C4-2B (cell line): ENCODE data around the gene POU4F1.

Experiments used
- H3K27ac ChIP-seq: fragments of 450-650 bp; 2 replicates; pipeline ENCODE4 v1.5.1; 2017
- ZFX ChIP-seq: fragments of 450-650 bp; IDR thresholded peaks from 2 replicates; pipeline ENCODE4 v1.6.1; 2017
- TF ChIP-seq, protein P1 (sequence below): fragments of 450-650 bp; conservative IDR thresholded peaks from 2 replicates; pipeline ENCODE4 v1.5.1; 2017; ENCODE audit warnings: mild to moderate bottlenecking

The POU4F1 gene

DNA sequence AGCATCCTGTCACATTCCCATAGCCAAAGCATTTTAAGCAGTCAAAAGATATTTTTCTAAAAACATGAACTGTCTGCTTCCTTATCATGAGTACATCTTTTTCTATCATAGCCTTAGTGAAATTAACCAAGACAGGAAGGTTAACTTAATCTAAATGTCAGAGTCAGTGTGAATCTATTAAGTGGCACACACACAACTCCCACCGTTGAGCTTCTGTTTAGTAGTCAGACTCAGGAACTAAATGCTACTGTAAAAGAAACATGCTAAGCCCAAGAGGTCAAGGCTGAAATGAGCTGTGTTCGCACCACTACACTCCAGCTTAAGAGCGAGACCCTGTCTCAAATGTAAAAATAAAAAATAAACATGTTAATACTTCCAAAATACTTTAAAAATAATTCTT, 7.7 kb upstream of the POU4F1 start:
- TF ChIP-seq, protein P1, sequence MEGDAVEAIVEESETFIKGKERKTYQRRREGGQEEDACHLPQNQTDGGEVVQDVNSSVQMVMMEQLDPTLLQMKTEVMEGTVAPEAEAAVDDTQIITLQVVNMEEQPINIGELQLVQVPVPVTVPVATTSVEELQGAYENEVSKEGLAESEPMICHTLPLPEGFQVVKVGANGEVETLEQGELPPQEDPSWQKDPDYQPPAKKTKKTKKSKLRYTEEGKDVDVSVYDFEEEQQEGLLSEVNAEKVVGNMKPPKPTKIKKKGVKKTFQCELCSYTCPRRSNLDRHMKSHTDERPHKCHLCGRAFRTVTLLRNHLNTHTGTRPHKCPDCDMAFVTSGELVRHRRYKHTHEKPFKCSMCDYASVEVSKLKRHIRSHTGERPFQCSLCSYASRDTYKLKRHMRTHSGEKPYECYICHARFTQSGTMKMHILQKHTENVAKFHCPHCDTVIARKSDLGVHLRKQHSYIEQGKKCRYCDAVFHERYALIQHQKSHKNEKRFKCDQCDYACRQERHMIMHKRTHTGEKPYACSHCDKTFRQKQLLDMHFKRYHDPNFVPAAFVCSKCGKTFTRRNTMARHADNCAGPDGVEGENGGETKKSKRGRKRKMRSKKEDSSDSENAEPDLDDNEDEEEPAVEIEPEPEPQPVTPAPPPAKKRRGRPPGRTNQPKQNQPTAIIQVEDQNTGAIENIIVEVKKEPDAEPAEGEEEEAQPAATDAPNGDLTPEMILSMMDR: no peak
- no peak for TF ChIP-seq ZFX

DNA sequence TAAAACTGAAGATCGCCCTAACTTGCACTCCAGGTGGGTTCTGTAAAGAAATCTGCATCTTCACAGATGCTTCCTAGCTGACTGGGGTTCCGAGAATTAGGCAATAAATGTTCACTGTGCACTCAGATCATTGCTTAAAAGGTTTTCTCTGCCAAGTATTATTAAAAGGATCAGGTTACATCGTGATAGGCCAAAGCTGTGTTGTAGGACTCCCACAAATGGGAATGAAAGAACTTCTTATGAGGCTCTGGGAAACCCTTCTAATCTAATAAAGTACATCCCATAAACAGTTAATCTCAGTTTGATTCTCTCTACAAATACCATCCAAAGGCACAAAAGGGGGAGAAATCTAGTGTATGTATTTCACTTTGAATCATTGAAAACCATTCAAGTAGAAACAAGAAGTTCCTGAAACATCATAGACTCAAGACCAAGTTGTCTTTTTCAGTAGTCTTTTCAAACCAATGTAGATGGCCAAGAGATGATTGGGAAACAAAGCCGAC, 7.1 kb upstream of the POU4F1 start:
- no peak for TF ChIP-seq ZFX
- TF ChIP-seq, protein P1: no peak
- H3K27ac ChIP-seq: no peak overlapping the region

More for the DNA sequence above, 7.7 kb upstream of the POU4F1 start:
- no peak overlapping the region for H3K27ac ChIP-seq

DNA sequence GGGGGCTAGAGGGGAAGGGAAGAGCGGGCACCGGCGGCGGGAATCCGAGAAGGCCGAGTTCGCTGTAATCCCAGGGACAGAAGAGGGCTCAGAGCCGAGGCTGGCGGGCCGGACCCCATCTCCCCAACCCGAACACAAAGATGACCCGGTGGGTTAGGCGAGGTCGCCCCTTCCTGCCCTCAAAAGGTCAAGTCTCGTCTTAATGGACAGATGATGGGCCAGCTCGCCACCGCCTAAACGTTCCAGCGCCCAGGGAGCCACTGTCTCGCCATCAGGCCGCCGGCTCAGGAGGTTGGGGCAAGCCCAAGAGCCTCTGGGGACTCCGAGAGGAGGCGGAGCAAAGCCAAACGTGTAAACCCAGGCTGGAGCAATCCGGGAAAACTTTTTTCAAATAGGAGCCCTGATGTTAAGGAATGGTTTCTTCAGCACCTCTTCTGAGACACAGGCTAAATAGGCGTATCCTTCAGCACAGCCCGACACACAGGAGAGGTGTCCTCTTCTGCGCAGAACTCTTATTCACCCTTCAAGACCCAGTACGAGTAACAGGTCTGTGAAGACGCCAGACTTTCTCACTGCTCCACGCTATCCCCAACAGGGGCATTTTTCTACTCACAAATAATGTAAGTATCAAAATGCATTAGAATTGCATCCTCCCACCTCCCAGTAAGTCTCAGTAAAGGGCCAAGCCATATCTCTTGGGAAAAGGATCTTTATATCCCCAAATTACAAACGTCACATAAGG, 6.3 kb upstream of the POU4F1 start:
- no peak overlapping the region for H3K27ac ChIP-seq
- no peak for TF ChIP-seq ZFX
- TF ChIP-seq, protein P1: no peak

DNA sequence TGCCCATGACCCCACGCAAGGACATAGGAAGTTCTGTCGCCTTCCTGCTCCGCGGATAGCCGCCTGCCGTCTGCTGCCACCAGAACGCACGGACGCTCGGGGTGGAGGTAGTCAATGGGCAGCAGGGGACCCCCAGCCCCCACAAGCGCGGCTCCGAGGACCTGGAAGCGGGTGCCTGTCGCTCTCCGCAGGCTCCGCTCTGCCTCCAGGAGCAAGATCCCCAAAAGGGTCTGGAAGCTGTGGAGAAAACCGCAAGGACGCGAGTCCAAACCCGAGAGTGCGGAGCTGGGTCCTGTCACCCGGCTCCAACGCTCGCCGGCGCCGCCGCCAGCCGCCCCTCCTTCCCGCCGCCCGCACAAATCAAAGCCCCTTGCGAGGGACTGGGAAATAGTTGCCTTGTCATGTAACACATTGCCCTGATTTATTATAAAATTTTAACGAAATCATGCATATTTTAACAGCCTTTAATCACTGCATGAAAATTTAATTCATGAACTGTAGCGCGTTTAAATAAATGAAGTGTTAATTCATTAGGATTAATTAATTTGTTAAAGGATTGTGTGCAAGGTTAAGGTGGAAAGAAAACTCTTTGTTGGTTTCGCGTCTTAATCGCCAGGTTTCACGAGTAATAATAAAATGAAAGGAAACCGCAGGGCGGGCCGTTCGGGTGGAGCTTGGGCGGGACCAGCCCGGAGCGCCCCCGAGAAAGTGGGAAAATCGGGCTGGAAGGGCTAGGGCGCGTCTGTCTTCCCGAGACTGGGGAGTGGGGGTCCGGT, 5.5 kb upstream of the POU4F1 start:
- TF ChIP-seq ZFX: no peak
- TF ChIP-seq, protein P1: no peak
- H3K27ac ChIP-seq: no peak overlapping the region

DNA sequence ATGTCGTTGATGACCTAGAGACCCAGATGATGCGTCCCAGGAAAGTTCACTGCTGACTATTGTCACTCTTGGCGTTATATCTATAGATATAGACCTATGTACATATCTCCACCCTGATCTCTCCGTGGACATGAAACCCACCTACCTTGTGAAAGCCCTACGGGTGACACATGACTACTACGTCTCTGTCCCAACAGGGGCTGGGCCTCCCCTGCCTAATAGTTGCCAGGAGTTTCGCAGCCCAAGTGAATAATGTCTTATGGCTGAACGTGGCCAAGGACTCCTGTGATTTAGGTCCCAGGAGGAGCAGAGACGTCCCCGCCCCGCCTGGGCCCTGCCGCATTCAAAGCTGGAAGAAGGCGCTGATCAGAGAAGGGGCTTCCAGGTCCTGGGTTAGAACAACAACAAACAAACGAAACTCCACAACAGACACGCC, 4.9 kb upstream of the POU4F1 start:
- TF ChIP-seq, protein P1: no peak
- TF ChIP-seq ZFX: no peak
- H3K27ac ChIP-seq: no peak overlapping the region

DNA sequence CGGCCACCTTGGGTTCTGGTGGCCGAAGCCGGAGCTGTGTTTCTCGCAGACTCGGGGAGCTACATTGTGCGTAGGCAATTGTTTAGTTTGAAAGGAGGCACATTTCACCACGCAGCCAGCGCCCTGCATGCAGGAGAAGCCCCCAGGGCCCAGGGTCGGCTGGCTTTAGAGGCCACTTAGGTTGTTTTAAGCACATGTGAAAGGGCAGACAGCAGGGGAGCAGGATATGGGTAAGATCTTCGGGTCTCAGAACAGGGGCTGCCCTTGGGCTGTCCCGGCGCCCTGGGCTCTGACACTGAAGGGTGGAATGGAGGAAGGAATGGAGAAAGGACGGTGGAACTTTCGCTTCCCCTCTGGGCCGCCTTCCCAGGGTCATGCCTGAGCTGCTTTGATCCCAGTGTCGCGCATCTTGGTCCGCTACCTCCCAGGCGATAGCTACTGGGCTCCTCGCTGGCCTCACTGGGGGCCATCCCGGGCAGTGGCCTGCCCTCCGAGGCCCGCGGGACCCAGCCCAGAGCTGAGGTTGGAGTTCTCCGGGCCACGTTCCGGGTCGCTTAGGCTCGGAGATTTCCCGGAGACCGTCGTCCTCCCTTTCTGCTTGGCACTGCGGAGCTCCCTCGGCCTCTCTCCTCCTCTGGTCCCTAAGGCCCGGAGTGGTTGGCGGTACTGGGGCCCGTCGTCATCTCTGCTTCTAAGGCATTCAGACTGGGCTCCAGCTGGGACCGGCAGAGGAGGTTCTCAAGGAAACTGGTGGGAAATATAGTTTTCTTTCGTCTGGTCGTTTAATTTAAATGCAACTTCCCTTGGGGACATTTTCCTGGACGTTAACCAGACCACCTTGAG, 4.3 kb upstream of the POU4F1 start:
- no peak overlapping the region for H3K27ac ChIP-seq
- no peak for TF ChIP-seq ZFX
- TF ChIP-seq, protein P1: no peak
